ENCODE data around the gene MEX3A. TPM values are rescaled to one million over a fixed set of nuclear protein-coding genes. Genes with fewer than 3 reads are reported as not detected.

Gene MEX3A
- total RNA-seq, 1 donor from 2014 or later, result 0.50 TPM

DNA sequence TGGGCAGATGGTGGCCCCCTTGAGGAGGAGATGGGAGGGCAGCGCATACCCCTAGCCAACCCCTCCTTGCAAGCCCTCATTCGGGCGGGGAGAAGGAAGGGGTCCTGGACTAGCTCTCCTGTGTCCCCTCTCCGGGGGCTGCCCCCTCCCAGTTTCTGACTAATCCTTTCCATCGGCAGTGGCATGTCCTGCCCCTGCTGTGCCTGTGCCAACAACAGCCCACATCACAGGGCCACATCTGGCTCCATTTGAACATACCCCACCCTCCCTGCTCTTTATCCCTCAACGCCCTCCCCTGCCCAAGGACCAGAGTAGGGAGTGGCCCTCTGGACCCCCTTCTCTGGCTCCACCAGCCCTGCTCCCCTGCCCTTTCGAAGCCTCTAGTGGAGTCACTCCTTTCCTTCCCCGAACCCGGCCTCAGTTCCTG, 21.3 kb upstream of the MEX3A start:
- intact Hi-C loops (cut with micrococcal nuclease), result no loop called here

DNA sequence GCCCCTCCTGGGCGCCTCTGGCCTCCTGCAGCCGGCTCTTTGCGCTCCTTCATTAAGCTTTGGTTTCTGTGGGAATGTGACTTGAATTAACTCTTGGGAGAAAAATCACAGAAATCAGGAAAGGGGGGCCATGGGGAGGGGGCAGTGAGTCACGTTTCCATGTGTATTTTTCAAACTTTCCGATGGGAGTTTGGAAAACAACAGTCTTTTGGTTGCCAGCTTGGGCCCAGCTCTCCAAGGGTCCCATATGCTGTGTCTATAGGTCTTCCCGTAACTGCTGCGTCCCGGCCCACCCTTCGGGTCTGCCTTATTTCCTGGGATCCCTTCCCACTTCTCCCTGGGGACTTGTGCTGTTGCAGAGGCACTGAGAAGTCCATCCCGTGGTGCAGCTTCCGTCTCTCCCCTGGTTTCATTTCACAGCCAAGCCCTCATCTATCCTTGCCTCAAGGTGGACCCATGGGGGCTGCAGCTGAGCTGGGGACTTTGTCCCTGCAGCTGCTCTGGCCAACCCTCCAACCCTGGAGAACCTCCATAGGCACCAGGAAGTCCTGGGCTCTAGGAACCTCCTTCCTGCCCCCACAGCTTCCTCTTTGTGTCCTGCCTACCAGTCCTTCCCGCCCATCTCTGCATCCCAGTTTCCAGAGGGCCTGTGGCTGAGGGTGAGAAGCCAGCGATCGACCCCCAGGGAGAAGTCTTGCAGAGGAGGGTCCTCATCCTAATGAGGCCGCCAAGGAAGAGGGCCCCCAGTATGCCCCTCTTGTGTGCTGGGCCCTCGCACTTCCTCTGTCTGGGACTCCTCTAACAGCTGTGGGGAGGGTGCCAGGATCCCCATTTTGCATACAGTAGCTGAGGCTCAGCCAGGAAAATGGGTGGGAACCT, 20.6 kb upstream of the MEX3A start:
- intact Hi-C loops (cut with micrococcal nuclease), result no loop called here

DNA sequence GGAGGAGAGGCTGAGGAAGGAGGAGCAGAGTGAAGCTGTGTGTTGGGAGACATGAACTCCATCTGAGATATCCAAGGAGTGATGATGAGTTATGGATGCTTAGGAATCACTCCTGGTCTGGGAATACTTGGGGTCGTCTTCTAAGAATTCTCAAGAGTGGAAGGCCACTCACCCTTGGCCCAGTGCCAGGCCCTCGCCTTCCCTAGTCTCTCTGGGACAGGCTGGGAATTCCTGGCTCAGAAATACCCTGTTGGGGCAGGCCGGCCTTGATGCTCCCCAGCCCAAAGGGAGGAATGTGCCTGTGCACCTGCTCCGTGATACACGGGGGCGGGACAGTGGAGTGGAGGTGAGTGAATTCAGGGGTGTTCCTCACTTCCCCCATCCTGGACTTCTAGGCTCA, 19.6 kb upstream of the MEX3A start:
- intact Hi-C loops (cut with micrococcal nuclease), result no loop called here

DNA sequence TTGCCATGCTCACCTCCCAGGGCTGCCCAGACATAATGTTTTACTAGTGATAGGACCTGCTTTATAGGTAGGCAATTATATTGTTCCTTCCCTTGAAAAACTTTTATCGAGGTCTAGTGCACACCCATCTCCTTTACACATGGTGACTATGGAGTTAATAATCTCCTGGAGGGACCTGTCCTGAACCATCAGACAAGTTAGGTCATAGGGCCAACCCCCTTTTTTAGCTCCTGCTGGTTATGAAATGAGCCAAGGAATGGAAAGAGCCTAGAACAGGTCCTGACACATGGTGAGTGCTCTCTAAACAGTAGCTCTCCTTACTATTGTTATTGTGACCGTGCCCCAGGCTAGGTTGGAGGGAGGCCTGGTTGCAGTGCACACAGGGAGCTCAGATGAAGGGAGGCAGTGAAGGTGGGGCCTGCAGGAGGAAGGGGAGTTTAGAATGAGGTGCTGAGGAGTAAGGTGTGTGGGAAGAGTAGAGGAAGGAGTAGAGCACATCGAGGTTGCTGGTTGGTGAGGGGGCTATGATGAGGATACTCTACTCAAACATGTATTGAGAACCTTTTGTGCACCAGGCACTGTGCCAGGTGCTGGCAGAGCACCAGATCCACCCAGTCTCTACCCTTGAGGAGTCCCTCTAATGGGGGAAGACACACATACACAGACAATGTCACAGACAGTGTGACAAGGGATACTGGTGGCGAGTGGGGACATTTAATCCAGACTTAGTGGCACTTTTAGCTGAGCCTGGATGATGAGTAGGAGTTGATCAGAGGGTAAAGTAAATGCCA, 18.1 kb upstream of the MEX3A start:
- intact Hi-C loops (cut with micrococcal nuclease), result no loop called here

DNA sequence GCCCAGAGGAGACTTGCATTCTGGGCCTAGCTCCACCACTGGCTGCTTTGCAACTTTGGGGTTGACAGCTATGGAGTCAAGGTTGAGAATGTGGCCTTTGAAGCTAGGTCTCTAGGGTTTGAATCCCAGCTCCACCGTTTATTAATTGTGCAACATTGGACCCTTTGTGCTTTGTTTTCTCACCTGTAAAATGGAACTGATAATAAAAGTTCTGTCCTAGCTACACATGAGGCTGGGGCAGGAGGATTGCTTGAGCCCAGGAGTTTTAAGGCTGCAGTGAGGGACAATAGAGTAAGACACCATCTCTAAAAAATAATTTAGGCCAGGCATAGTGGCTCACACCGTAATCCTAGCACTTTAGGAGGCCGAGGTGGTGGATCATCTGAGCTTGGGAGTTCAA, 17.0 kb upstream of the MEX3A start:
- intact Hi-C loops (cut with micrococcal nuclease), result no loop called here

DNA sequence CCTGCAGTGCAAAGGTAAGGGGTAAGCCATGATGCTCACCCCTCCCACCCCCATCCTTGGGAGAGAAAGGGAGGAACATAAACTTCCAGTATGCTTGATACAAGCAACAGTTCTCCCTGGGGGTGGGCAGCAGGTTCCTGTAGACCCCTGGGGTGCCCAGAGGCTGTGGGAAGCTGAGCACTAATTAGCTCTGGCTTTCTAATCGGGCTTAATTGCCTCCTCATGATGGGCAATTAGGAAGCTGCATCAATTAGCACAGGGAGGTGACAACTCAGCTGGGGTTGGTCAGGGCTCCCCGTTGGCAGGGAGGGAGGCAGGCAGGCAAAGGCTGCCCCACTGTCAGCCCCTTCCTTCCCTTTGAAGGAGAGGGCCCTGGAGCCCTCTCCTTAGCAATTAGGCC, 16.5 kb upstream of the MEX3A start:
- intact Hi-C loops (cut with micrococcal nuclease), result no loop called here

DNA sequence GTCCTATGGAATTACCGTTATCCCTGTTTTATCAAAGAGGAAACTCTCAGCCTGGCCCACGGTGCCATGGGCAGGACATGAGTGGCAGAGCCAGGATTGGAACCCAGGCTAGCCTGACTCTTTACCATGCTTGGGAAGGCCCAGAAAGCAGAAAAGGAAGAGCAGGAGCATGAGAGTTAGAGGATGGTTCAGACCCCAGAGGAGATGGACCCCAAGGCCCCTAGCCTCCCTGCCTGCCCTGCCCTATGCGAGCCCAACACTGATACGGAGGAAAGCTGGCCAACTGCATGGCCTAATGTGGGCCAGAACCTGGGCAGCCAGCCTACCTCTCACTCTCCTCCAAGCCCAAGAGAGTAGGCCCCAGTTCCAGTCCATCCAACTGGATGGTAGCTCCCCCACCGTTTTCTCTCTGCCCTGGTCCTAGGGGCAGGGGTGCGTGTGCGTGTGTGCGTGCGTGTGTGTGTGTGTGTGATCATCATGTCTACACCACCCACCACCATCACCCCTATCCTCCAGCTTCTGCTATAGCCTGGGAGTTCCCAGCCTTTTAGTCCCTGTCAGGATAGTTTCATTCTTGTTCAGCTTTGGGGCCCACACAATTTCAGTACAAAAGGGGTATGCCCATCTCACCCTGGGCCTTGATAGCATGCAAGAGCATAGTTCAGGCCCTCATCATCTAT, 15.4 kb upstream of the MEX3A start:
- intact Hi-C loops (cut with micrococcal nuclease), result loop anchor here (1.0 kb wide), 1 partner anchor 9 kb away; no protein-coding TSS in a partner anchor

DNA sequence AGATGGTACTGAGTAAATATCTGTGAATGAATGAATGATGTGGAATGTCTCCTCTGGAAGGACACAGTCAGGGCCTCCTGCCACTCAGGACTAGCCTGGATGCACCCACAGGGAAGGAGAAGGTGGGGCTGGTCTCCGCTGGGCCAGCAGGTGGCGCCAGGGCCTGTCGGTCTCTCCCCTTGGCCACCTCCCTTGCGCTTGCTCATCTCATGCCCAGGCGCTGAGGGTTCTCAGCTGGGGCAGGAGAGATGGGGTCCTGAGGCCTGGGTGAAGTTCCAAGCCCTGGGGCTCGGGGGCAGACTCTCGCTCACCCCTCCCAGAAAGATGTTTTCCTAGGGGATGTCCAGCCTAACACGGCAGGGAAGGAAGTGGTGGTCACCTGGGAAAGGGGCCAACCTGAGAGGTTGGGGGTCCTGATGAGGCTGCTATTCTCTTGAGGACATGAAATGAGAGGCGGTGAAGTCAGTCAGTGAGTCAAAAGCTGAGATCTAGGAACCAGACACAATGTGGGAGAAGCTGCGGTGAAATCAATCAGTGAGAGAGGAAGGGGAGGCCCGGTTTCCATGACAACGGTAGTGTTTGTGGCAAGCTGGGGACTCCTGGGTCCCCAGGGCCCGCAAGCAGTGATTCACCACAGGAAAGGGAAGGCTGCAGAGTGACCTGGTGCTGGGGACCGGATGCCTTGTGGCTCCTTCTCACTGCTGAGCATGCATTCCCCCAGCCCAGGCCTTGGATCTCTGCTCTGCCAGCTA, 14.6 kb upstream of the MEX3A start:
- intact Hi-C loops (cut with micrococcal nuclease), result loop anchor here (1.0 kb wide), 2 partner anchors 9 to 33 kb away; no protein-coding TSS in a partner anchor

DNA sequence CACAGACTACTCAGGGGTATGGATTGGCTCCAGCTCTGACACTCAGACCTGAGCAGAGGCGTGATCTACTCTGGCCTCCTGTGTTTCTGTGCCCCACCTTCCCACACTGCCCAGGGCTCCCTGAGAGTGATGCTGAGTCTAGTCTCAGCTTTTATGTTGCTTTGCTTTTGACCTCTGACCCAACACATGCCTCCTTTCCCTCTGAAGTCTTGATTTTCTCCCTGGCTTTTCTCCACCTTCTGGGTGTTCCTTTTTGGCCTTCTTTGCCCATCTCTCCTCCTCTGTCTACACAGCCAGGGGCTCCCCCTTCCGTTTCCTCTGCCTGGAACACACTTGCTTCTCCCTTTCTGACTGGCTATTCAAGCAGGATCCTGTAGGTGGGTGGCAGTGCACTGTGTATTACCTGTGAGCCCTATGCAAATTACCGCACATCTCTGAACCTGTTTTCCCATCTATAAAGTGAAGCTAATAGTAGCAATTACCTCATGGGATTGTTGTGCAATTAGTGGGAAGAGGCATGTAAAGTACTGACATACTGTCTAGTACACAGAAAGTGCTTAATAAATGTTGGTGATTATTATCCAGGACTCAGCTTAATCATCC, 13.7 kb upstream of the MEX3A start:
- intact Hi-C loops (cut with micrococcal nuclease), result loop anchor here (1.0 kb wide), 1 partner anchor 34 kb away; no protein-coding TSS in a partner anchor

DNA sequence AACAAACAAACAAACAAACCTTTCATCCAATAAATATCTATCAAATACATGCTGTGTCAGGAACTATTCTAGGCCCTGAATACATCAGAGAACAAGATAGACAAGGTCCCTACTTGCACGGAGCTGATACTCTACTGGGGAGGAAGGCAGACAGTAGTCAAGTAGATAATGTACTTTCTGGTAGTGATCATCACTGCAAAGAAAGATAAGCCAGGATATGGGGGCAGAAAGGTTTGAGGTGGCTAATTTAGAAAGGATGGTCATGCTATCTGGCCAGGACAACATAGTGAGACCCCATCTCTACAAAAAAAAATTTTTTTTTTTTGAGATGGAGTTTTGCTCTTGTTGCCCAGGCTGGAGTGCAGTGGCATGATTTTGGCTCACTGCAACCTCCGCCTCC, 9.3 kb upstream of the MEX3A start:
- intact Hi-C loops (cut with micrococcal nuclease), result no loop called here

DNA sequence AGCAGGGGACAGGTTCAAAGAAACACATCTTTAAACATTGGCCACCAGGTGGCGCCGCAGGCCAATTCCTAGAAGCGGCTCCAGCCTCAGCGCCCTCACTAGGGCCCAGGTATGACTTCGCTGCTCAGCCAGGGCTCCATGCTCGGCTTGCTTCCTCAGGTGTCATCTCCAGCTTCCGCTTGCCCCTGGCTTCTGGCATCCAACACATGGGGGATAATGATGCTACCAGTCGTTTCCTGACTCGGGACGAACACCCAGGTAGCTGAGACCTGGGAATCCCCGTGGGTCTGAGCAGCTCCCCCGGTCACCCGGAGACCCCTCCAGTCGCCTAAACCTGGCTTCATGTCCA, 8.5 kb upstream of the MEX3A start:
- intact Hi-C loops (cut with micrococcal nuclease), result loop anchor here (1.0 kb wide), 2 partner anchors 39 to 134 kb away; no protein-coding TSS in a partner anchor

DNA sequence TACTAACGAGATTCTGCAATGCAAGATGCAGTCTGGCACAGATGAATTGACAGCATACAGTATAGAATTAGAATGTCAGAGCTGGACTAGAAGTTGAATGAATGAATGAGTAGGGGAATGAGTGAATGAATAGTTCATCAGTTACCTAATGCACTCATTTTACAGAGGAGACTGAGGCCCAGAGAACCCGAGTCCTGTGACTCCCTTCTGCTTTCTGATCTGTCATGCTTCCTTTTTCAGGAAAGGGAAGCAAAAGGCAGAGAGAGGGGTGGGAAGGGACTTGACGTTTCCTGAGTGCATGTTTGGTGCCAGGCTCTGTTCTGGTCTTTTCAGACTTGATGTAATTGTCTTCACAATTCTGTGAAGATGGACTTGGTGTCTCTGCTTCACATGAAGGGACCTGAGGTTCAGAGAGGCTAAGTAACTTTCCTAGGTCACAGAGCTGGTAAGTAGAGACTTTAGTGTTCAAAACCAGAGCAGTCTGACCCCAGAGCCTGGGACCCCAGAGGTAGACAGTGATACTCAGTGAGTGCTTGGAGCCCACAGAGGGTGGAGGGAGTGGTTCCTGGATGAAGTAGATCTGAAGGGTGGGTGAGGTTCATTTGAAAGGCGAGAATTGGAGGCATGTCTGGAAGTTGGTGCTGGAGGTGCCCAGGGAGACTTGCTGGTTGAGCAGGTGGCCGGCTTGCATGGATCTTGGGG, 8.0 kb upstream of the MEX3A start:
- intact Hi-C loops (cut with micrococcal nuclease), result loop anchor here (1.0 kb wide), 2 partner anchors 40 to 135 kb away; no protein-coding TSS in a partner anchor

DNA sequence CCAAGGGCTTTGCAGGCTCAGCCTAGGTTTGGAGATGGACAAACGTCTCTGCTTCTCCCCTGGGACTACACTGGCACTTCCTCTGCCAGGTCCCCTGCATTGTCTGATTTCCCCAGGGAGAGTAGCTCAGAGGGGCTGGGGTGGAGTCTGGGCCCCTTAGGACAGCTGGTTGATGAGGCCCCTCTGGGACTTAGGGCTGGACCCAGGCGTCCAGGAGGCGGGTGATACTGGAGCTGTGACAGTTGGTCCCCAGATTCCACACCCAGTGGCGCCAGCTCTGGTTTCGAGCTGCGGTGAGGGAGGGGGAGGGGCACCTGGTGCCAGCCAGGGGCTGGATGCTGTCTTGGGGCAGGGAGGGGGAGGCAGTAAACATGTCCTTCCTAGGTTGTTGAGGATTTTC, 7.4 kb upstream of the MEX3A start:
- intact Hi-C loops (cut with micrococcal nuclease), result loop anchor here (1.0 kb wide), 2 partner anchors 41 to 136 kb away; no protein-coding TSS in a partner anchor

DNA sequence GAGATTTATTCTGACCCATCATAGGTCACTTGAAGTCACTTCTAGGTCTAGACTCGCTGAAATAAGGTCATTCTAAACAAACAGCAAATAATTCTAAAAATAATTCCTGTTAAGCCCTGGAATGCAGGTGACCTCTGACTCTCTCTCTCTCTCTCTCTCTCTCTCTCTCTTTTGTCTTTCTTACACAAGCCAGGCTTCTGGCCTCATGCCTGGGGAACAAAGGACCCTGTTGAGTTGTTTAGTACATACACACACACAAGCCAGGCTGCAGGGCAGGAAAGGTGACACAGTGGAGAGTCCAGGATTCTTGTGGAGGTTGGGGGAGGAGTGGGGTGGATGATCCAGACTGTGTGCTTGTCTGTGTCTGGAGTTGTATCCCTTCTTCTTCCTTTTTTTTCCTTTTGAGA, 4.0 kb upstream of the MEX3A start:
- intact Hi-C loops (cut with micrococcal nuclease), result no loop called here

DNA sequence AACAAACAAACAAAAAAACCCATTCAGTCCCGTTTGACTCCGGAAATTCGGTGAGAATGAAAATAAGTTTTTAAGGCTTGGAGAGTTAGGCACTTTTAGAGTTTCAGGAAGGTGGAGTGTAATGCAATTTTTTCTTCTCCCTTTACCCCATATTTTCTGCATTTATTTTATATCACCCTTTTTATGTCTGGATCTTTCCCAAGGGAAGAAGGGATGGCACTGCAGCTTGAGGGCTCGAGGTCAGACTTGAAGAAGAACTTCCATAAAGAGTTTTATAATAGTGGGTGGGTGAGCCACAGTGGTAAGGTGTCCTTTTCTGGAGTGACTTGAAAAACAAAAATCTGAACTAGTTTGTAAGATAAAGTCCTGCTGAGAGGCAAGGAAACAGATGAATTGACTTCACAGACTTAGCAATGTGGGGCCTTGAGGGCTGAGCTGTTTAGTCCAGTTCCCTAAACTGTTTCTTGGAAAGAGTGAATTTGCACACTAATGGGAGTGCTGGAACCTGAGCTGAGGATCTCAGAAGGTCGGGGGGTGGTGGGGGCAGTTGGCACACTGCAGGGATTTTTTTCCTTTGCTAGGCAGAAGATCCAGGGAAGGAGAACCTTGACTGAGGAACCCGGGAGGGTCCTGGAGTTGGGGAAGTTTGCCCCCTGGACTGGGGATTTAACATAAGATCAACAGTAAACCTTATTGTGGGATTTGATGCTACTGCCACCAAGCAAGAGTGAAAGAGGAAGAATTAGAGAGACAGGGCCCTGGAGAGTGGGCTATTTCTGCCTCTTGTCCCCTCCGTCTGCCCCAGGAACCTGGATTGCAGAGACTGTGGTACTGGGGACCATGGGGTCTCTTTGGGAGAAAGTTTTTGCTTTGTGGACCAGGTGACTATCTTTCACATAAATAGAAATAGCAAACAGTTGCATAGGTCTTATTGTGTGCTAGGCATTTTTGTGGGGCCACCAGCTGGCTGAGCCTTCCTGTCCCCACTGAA, 1.8 kb upstream of the MEX3A start:
- intact Hi-C loops (cut with micrococcal nuclease), result no loop called here

DNA sequence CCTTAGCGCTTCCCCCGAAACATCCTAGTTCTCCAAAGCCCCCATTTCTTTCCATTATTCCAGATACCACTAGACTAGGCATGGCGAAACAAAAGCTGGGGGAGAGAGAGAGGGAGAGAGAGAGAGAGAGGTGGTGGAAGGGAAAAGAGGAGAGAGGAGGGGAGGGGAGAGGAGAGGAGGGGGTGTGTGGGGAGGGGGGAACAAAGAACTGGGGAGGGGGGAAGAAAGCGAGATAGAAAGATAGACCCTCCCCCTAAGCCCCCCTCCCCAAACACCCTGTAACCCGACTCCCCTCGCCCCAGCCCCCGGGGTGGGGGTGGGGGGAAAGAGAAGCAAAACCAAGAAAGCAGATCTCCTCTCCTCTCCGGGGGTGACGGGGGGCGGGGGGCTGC, 352 bp downstream of the MEX3A start:
- intact Hi-C loops (cut with micrococcal nuclease), result no loop called here

DNA sequence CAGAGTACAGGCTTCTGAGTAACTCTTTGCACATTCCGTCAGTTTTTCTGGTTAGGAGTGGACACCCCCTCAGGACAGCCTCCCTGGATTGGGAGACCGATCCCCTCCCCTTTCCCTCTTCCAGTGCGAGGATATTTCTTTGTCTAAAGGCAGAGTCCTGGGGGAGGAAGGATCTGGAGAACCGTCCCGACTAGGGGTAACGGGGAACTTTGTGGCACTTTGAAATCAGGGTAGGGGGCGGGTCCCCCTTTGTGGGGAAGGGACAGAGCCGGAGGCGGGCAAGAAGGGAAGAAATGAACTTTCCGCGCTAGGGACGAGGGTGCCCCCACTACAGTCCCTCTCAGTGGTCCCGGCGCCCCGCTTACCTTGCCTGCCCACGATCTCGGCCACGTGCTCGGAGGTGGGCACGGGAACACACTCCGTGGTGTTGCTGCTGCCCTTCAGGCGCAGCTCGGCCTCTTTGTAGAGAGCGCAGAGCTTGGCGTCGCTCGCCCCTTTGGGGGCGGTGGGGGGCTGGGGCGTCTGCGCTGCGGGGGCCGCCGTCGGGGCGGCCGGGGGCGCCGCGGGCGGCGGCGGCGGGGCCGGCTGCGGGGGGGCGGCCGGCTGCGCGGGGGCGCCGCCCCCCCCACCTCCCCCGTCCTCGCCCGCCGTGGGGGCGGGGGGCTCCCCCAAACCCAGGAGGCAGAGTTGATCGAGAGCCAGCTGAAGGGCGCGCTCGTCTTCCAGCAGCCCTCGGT, 917 bp downstream of the MEX3A start:
- intact Hi-C loops (cut with micrococcal nuclease), result no loop called here

DNA sequence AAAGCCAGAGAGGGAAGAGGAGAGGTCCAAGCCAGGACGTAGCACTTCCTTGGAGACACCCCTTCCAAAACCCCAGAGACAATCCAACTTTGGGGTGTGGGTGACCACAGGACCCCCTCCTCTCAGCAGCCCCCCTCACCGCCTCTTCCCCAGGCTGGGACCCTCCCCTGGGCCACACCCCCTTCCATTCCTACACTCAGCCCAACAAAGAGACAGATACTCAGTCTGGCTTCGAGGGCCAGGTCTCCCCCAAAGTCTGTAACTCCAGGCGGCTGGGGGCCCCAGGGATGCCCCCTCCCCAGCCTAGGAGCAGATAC, 1.4 kb downstream of the MEX3A start:
- intact Hi-C loops (cut with micrococcal nuclease), result no loop called here
